ENCODE measurements around the gene BRD7.

GRCh38 chr16:50367777-50368409, 895 bp downstream of the BRD7 start:
- TF ChIP-seq ZNF274 (IDR thresholded peaks at IDR 0.05; ENCODE audit: low read depth, low read length) (no peak), YY1 (IDR thresholded peaks at IDR 0.05; ENCODE audit: insufficient read depth, insufficient read length) (no peak)

Measured in NT2/D1 (cell line).